ENCODE data around the gene PCCB.

DNA sequence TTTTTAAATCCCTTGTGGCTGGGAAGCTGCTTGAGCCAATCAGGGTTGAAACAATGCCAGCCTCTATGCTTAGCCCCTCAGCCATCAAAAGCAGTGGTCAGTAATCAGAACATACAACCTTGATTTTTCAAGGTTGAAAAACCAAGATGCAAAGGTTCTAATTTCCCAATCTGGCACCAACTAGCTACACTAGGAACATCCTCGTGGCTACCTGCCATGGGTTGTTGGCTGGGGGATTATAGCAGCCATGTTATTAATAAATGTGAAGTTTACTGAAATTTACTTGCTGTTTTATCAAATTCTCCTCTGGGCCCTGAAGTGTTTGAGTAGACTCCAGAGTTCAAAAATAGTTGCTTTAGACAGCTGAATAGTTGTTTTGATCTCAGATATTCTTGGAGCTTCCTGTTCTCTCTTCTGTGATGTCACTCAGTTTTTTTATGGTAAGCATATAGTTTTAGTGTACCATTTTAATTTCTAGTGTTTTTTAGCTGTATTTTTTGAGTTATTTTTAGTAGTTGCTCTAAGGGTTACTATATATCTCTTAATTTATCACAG is 31.9 kb downstream of the PCCB start:
- TF ChIP-seq, protein P1, sequence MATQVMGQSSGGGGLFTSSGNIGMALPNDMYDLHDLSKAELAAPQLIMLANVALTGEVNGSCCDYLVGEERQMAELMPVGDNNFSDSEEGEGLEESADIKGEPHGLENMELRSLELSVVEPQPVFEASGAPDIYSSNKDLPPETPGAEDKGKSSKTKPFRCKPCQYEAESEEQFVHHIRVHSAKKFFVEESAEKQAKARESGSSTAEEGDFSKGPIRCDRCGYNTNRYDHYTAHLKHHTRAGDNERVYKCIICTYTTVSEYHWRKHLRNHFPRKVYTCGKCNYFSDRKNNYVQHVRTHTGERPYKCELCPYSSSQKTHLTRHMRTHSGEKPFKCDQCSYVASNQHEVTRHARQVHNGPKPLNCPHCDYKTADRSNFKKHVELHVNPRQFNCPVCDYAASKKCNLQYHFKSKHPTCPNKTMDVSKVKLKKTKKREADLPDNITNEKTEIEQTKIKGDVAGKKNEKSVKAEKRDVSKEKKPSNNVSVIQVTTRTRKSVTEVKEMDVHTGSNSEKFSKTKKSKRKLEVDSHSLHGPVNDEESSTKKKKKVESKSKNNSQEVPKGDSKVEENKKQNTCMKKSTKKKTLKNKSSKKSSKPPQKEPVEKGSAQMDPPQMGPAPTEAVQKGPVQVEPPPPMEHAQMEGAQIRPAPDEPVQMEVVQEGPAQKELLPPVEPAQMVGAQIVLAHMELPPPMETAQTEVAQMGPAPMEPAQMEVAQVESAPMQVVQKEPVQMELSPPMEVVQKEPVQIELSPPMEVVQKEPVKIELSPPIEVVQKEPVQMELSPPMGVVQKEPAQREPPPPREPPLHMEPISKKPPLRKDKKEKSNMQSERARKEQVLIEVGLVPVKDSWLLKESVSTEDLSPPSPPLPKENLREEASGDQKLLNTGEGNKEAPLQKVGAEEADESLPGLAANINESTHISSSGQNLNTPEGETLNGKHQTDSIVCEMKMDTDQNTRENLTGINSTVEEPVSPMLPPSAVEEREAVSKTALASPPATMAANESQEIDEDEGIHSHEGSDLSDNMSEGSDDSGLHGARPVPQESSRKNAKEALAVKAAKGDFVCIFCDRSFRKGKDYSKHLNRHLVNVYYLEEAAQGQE (IDR thresholded peaks at IDR 0.05; ENCODE audit: borderline replicate concordance): no peak
- TF ChIP-seq, protein P2, sequence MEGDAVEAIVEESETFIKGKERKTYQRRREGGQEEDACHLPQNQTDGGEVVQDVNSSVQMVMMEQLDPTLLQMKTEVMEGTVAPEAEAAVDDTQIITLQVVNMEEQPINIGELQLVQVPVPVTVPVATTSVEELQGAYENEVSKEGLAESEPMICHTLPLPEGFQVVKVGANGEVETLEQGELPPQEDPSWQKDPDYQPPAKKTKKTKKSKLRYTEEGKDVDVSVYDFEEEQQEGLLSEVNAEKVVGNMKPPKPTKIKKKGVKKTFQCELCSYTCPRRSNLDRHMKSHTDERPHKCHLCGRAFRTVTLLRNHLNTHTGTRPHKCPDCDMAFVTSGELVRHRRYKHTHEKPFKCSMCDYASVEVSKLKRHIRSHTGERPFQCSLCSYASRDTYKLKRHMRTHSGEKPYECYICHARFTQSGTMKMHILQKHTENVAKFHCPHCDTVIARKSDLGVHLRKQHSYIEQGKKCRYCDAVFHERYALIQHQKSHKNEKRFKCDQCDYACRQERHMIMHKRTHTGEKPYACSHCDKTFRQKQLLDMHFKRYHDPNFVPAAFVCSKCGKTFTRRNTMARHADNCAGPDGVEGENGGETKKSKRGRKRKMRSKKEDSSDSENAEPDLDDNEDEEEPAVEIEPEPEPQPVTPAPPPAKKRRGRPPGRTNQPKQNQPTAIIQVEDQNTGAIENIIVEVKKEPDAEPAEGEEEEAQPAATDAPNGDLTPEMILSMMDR (IDR thresholded peaks at IDR 0.05; ENCODE audit: poor library complexity, severe bottlenecking): no peak
- TF ChIP-seq POLR2AphosphoS5 (IDR thresholded peaks at IDR 0.05): no peak
- no peak for TF ChIP-seq EZH2 (IDR thresholded peaks at IDR 0.05; ENCODE audit: borderline replicate concordance, insufficient read depth, low read length, poor library complexity, severe bottlenecking)
- no peak for TF ChIP-seq EP300 (conservative IDR thresholded peaks at IDR 0.05; ENCODE audit: poor library complexity, severe bottlenecking)
- TF ChIP-seq SMC3 (conservative IDR thresholded peaks at IDR 0.05; ENCODE audit: poor library complexity): no peak
- no peak for TF ChIP-seq TAF1 (IDR thresholded peaks at IDR 0.05; ENCODE audit: low read depth)
